ENCODE data around the gene SMARCD3.

DNA sequence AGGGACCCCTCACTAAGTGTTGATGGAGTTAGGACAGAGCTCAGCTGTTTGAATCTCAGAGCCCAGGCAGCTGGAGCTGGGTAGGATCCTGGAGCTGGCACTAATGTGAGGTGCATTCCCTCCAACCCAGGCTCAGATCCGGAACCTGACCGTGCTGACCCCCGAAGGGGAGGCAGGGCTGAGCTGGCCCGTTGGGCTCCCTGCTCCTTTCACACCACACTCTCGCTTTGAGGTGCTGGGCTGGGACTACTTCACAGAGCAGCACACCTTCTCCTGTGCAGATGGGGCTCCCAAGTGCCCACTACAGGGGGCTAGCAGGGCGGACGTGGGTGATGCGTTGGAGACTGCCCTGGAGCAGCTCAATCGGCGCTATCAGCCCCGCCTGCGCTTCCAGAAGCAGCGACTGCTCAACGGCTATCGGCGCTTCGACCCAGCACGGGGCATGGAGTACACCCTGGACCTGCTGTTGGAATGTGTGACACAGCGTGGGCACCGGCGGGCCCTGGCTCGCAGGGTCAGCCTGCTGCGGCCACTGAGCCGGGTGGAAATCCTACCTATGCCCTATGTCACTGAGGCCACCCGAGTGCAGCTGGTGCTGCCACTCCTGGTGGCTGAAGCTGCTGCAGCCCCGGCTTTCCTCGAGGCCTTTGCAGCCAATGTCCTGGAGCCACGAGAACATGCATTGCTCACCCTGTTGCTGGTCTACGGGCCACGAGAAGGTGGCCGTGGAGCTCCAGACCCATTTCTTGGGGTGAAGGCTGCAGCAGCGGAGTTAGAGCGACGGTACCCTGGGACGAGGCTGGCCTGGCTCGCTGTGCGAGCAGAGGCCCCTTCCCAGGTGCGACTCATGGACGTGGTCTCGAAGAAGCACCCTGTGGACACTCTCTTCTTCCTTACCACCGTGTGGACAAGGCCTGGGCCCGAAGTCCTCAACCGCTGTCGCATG, 11.0 kb downstream of the SMARCD3 start:
- no peak for TF ChIP-seq POLR2A (IDR thresholded peaks at IDR 0.05)
- TF ChIP-seq, protein P1, sequence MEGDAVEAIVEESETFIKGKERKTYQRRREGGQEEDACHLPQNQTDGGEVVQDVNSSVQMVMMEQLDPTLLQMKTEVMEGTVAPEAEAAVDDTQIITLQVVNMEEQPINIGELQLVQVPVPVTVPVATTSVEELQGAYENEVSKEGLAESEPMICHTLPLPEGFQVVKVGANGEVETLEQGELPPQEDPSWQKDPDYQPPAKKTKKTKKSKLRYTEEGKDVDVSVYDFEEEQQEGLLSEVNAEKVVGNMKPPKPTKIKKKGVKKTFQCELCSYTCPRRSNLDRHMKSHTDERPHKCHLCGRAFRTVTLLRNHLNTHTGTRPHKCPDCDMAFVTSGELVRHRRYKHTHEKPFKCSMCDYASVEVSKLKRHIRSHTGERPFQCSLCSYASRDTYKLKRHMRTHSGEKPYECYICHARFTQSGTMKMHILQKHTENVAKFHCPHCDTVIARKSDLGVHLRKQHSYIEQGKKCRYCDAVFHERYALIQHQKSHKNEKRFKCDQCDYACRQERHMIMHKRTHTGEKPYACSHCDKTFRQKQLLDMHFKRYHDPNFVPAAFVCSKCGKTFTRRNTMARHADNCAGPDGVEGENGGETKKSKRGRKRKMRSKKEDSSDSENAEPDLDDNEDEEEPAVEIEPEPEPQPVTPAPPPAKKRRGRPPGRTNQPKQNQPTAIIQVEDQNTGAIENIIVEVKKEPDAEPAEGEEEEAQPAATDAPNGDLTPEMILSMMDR (IDR thresholded peaks at IDR 0.05), result no peak
- no peak for TF ChIP-seq POLR2AphosphoS5 (IDR thresholded peaks at IDR 0.05)

All from gastroesophageal sphincter (tissue), 3 donors.